Measurements from ENCODE around the gene CDK6. TPM values are rescaled to one million over a fixed set of nuclear protein-coding genes. Genes with fewer than 3 reads are reported as not detected.

CDK6 gene
- total RNA-seq, 1 experiment from 2014 or later, result 41.4 TPM

- no peaks in the 10 kb centered on the region for H4K20me1 ChIP-seq (ENCODE audit: insufficient read depth)
- POLR2A ChIA-PET, result no interaction called here
- no peak overlapping the region for H3K27ac ChIP-seq (ENCODE audit: low read depth, low read length)
- ATAC-seq (no peak), DNase-seq (ENCODE audit: low read depth, low spot score) (no peak)
- CTCF ChIA-PET, result no interaction called here
- RAD21 ChIA-PET (ENCODE audit: low non-redundant PET in 1 of 2, low total read pairs in 2 of 2, uncharacterized antibody in 2 of 2, unreplicated experiment in 2 of 2), result no interaction called here
- peaks cover 0 to 9% of the 10 kb centered on the region in 2 experiments; a peak in 2 of 4 replicates for H3K9me3 ChIP-seq (ENCODE audit: control insufficient read depth in 1 of 2, insufficient read depth in 1 of 2, low read depth in 1 of 2, low read length in 2 of 2)
- peaks cover 0 to 9% of the 10 kb centered on the region in 2 experiments; a peak in 1 of 4 replicates for H3K36me3 ChIP-seq (ENCODE audit: control insufficient read depth in 1 of 2, insufficient read depth in 2 of 2, low read length in 2 of 2)
- no peaks in the 10 kb centered on the region for H3K4me1 ChIP-seq (ENCODE audit: control insufficient read depth in 1 of 2, insufficient read depth in 2 of 2, low read length in 2 of 2)
- peaks cover 12% of the 10 kb centered on the region for H3K79me2 ChIP-seq (ENCODE audit: insufficient read depth, low read length)
- H3K27me3 ChIP-seq (ENCODE audit: insufficient read depth, low read length), result no peaks in the 10 kb centered on the region
- no peak overlapping the region for H3K4me2 ChIP-seq (ENCODE audit: low read length)
- H3K9me2 ChIP-seq (ENCODE audit: insufficient read depth), result no peaks in the 10 kb centered on the region
- H2AFZ ChIP-seq (ENCODE audit: low read depth, low read length, poor library complexity, severe bottlenecking), result no peak overlapping the region
- intact Hi-C loops (cut with micrococcal nuclease), result no loop called here
- no peak overlapping the region for H3K9ac ChIP-seq (ENCODE audit: low read length)
- TF ChIP-seq JUND (IDR thresholded peaks at IDR 0.05), result no peak
- H3K4me3 ChIP-seq (replicated peaks in 1 of 2; ENCODE audit: low read depth in 1 of 2, low read length in 2 of 2), result no peak overlapping the region
- no TSS peak for BruUV-seq (replicated peaks)
These were observed 126.5 kb downstream of the CDK6 start for GRCh38 chr7:92709912-92710311.

GRCh38 chr7:92709150-92709549 is 127.2 kb downstream of the CDK6 start:
- TF ChIP-seq POLR2A (IDR thresholded peaks at IDR 0.05; ENCODE audit: borderline replicate concordance, extremely low read depth, insufficient read depth, insufficient read length), result no peak
- no peak for TF ChIP-seq POLR2AphosphoS5 (IDR thresholded peaks at IDR 0.05; ENCODE audit: low read depth, low read length)
- TF ChIP-seq ZFX (IDR thresholded peaks at IDR 0.05), result no peak
- TF ChIP-seq ELF1 (IDR thresholded peaks at IDR 0.05; ENCODE audit: borderline replicate concordance, low read depth), result no peak
- no peak for TF ChIP-seq CEBPB (IDR thresholded peaks at IDR 0.05; ENCODE audit: low read depth)
- TF ChIP-seq YY1 (IDR thresholded peaks at IDR 0.05; ENCODE audit: extremely low read depth, insufficient replicate concordance, low read depth, low read length), result no peak
- no peak for TF ChIP-seq SIN3A (IDR thresholded peaks at IDR 0.05; ENCODE audit: low read depth)
- TF ChIP-seq TCF7L2 (IDR thresholded peaks at IDR 0.05; ENCODE audit: borderline replicate concordance, extremely low read depth, insufficient read depth, insufficient read length), result no peak
- no peak for TF ChIP-seq SP1 (IDR thresholded peaks at IDR 0.05; ENCODE audit: low read depth)
- TF ChIP-seq SRF (IDR thresholded peaks at IDR 0.05; ENCODE audit: low read depth), result no peak
- TF ChIP-seq ZBTB33 (IDR thresholded peaks at IDR 0.05; ENCODE audit: extremely low read depth, insufficient replicate concordance, low read length), result no peak
- TF ChIP-seq MAX (IDR thresholded peaks at IDR 0.05), result no peak
- no peak for TF ChIP-seq JUND (IDR thresholded peaks at IDR 0.05)
- TF ChIP-seq EGR1 (IDR thresholded peaks at IDR 0.05; ENCODE audit: low read depth), result no peak
- no peak for TF ChIP-seq ZNF274 (IDR thresholded peaks at IDR 0.05; ENCODE audit: low read depth, low read length)
- no peak for TF ChIP-seq REST (IDR thresholded peaks at IDR 0.05; ENCODE audit: low read depth)
- BruUV-seq (replicated peaks), result no TSS peak
- no peaks in the 10 kb centered on the region for H4K20me1 ChIP-seq (ENCODE audit: insufficient read depth)
- ChIA-PET RAD21 (ENCODE audit: low non-redundant PET in 1 of 2, low total read pairs in 2 of 2, uncharacterized antibody in 2 of 2, unreplicated experiment in 2 of 2) (no interaction called here), CTCF (no interaction called here), POLR2A (no interaction called here)
- no peak overlapping the region for H3K9ac ChIP-seq (ENCODE audit: low read length)
- H3K4me2 ChIP-seq (ENCODE audit: low read length), result no peak overlapping the region
- peaks cover 0 to 9% of the 10 kb centered on the region in 2 experiments; a peak in 1 of 4 replicates for H3K36me3 ChIP-seq (ENCODE audit: control insufficient read depth in 1 of 2, insufficient read depth in 2 of 2, low read length in 2 of 2)
- no peak overlapping the region for H3K27ac ChIP-seq (ENCODE audit: low read depth, low read length)
- no peaks in the 10 kb centered on the region for H3K27me3 ChIP-seq (ENCODE audit: insufficient read depth, low read length)
- ATAC-seq, result no peak
- peaks cover 0 to 9% of the 10 kb centered on the region in 2 experiments; a peak in 2 of 4 replicates for H3K9me3 ChIP-seq (ENCODE audit: control insufficient read depth in 1 of 2, insufficient read depth in 1 of 2, low read depth in 1 of 2, low read length in 2 of 2)
- H2AFZ ChIP-seq (ENCODE audit: low read depth, low read length, poor library complexity, severe bottlenecking), result no peak overlapping the region
- H3K79me2 ChIP-seq (ENCODE audit: insufficient read depth, low read length), result peaks cover 9% of the 10 kb centered on the region
- H3K4me1 ChIP-seq (ENCODE audit: control insufficient read depth in 1 of 2, insufficient read depth in 2 of 2, low read length in 2 of 2), result no peaks in the 10 kb centered on the region
- no peaks in the 10 kb centered on the region for H3K9me2 ChIP-seq (ENCODE audit: insufficient read depth)
- intact Hi-C loops (cut with micrococcal nuclease), result no loop called here
- no peak overlapping the region for H3K4me3 ChIP-seq (replicated peaks in 1 of 2; ENCODE audit: low read depth in 1 of 2, low read length in 2 of 2)
- no peak for DNase-seq (ENCODE audit: low read depth, low spot score)

Measured in HCT116 (cell line).